ENCODE results near the gene FBXL13.

DNA sequence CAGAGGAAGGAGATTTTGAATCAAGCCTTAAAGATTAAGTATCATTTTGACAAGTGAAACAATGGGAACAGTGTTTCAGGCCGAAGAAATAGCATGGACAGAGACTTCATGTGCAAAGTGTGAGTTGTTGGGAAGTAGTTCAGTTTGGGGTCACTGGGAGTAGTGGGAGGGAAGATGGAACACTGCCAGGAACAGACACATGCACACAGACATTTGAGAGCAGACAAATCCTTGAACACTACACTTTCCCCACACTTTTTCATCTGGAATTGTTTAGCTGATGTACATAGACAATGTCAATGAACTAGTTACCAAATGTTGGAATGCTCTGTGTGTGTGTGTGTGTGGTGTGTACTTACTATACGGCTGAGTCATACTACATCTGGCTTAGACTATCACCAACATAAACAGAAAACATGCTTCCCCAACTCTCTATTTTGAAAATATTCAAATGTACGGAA is 214.2 kb downstream of the FBXL13 start:
- TF ChIP-seq RFX5 (IDR thresholded peaks at IDR 0.05; ENCODE audit: low read length): no peak
- no peak for TF ChIP-seq EZH2phosphoT487 (IDR thresholded peaks at IDR 0.05; ENCODE audit: borderline replicate concordance, low read depth)
- peak; percentile 80; the same call in 1 of the 2 replicates for TF ChIP-seq SIN3A (IDR thresholded peaks at IDR 0.05; ENCODE audit: borderline replicate concordance, low read depth, low read length)
- no peak for TF ChIP-seq ELF1 (IDR thresholded peaks at IDR 0.05)
- TF ChIP-seq, protein P1, sequence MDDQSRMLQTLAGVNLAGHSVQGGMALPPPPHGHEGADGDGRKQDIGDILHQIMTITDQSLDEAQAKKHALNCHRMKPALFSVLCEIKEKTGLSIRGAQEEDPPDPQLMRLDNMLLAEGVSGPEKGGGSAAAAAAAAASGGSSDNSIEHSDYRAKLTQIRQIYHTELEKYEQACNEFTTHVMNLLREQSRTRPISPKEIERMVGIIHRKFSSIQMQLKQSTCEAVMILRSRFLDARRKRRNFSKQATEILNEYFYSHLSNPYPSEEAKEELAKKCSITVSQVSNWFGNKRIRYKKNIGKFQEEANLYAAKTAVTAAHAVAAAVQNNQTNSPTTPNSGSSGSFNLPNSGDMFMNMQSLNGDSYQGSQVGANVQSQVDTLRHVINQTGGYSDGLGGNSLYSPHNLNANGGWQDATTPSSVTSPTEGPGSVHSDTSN (IDR thresholded peaks at IDR 0.05): peak; percentile 73
- TF ChIP-seq NRF1 (IDR thresholded peaks at IDR 0.05; ENCODE audit: low read depth, low read length): no peak
- TF ChIP-seq, protein P2, sequence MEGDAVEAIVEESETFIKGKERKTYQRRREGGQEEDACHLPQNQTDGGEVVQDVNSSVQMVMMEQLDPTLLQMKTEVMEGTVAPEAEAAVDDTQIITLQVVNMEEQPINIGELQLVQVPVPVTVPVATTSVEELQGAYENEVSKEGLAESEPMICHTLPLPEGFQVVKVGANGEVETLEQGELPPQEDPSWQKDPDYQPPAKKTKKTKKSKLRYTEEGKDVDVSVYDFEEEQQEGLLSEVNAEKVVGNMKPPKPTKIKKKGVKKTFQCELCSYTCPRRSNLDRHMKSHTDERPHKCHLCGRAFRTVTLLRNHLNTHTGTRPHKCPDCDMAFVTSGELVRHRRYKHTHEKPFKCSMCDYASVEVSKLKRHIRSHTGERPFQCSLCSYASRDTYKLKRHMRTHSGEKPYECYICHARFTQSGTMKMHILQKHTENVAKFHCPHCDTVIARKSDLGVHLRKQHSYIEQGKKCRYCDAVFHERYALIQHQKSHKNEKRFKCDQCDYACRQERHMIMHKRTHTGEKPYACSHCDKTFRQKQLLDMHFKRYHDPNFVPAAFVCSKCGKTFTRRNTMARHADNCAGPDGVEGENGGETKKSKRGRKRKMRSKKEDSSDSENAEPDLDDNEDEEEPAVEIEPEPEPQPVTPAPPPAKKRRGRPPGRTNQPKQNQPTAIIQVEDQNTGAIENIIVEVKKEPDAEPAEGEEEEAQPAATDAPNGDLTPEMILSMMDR (IDR thresholded peaks at IDR 0.05): no peak
- TF ChIP-seq, protein P3, sequence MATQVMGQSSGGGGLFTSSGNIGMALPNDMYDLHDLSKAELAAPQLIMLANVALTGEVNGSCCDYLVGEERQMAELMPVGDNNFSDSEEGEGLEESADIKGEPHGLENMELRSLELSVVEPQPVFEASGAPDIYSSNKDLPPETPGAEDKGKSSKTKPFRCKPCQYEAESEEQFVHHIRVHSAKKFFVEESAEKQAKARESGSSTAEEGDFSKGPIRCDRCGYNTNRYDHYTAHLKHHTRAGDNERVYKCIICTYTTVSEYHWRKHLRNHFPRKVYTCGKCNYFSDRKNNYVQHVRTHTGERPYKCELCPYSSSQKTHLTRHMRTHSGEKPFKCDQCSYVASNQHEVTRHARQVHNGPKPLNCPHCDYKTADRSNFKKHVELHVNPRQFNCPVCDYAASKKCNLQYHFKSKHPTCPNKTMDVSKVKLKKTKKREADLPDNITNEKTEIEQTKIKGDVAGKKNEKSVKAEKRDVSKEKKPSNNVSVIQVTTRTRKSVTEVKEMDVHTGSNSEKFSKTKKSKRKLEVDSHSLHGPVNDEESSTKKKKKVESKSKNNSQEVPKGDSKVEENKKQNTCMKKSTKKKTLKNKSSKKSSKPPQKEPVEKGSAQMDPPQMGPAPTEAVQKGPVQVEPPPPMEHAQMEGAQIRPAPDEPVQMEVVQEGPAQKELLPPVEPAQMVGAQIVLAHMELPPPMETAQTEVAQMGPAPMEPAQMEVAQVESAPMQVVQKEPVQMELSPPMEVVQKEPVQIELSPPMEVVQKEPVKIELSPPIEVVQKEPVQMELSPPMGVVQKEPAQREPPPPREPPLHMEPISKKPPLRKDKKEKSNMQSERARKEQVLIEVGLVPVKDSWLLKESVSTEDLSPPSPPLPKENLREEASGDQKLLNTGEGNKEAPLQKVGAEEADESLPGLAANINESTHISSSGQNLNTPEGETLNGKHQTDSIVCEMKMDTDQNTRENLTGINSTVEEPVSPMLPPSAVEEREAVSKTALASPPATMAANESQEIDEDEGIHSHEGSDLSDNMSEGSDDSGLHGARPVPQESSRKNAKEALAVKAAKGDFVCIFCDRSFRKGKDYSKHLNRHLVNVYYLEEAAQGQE (IDR thresholded peaks at IDR 0.05; ENCODE audit: low read depth, low read length): no peak
- TF ChIP-seq YY1 (IDR thresholded peaks at IDR 0.05; ENCODE audit: low read depth): no peak
- TF ChIP-seq NFIC (IDR thresholded peaks at IDR 0.05; ENCODE audit: borderline replicate concordance): peak; percentile 86
